Measurements from ENCODE around the gene GBA2.

GBA2 gene

DNA sequence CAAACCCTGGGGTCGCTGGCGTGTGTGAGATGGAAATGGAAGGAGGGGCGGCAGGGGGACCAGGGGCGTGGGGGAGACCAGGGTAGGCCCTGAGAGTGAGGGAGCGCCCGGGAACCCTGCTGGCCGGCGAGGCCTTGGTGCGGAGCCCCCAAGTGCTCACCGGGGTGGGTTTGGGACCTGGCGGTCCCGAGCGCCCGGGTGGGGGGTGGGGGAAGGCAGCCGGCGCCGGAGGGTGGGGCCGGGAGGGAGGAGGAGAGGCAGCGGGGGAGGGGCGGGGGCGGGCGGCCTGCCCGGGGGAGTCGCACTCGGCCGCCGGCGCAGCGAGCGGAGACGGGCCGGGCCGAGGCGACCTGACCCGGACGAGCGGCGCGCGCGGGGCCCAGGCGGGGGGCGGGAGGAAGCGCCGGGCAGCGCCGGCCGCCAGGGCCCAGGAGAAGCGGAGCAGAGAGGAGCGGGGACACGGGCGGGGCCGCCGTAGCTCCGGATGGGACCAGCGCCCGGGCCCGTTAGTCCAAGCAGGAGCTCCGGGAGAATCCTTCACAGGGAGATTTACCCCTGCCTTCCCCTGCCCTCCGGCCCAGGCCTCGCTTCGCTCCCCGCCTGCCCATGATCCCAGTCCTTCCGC is 42.4 kb upstream of the GBA2 start, which contains the start of gene NPR2:
Gene NPR2 (plus strand): TSS at position 295 of the 625 bp plus-strand sequence. CDS start 818 bp downstream, outside the sequence.
- TF ChIP-seq, protein P1, sequence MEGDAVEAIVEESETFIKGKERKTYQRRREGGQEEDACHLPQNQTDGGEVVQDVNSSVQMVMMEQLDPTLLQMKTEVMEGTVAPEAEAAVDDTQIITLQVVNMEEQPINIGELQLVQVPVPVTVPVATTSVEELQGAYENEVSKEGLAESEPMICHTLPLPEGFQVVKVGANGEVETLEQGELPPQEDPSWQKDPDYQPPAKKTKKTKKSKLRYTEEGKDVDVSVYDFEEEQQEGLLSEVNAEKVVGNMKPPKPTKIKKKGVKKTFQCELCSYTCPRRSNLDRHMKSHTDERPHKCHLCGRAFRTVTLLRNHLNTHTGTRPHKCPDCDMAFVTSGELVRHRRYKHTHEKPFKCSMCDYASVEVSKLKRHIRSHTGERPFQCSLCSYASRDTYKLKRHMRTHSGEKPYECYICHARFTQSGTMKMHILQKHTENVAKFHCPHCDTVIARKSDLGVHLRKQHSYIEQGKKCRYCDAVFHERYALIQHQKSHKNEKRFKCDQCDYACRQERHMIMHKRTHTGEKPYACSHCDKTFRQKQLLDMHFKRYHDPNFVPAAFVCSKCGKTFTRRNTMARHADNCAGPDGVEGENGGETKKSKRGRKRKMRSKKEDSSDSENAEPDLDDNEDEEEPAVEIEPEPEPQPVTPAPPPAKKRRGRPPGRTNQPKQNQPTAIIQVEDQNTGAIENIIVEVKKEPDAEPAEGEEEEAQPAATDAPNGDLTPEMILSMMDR (IDR thresholded peaks at IDR 0.05; ENCODE audit: low read depth, low read length) = no peak
- H3K4me3 ChIP-seq (ENCODE audit: low read depth, low read length) = peak within 1 kb of the TSS; percentile 58

GRCh38 chr9:35790385-35791296 is 41.6 kb upstream of the GBA2 start:
- TF ChIP-seq, protein P1 (IDR thresholded peaks at IDR 0.05; ENCODE audit: low read depth, low read length) = peak; percentile 79
- H3K4me3 ChIP-seq (ENCODE audit: low read depth, low read length) = no peak overlapping the region

- TF ChIP-seq, protein P1 (IDR thresholded peaks at IDR 0.05; ENCODE audit: low read depth, low read length) = no peak
- no peak overlapping the region for H3K4me3 ChIP-seq (ENCODE audit: low read depth, low read length)
Measured at GRCh38 chr9:35790025-35790384, 41.0 kb upstream of the GBA2 start.

- TF ChIP-seq, protein P1 (IDR thresholded peaks at IDR 0.05; ENCODE audit: low read depth, low read length) = no peak
- H3K4me3 ChIP-seq (ENCODE audit: low read depth, low read length) = no peak overlapping the region
Measured at GRCh38 chr9:35789541-35789940, 40.5 kb upstream of the GBA2 start.

- TF ChIP-seq, protein P1 (IDR thresholded peaks at IDR 0.05; ENCODE audit: low read depth, low read length) = no peak
Measured at GRCh38 chr9:35783418-35783817, 34.4 kb upstream of the GBA2 start.

GRCh38 chr9:35781066-35781465 is 32.0 kb upstream of the GBA2 start:
- TF ChIP-seq, protein P1 (IDR thresholded peaks at IDR 0.05; ENCODE audit: low read depth, low read length) = no peak
- H3K4me3 ChIP-seq (ENCODE audit: low read depth, low read length) = no peak overlapping the region

More at GRCh38 chr9:35783418-35783817, 34.4 kb upstream of the GBA2 start:
- no peak overlapping the region for H3K4me3 ChIP-seq (ENCODE audit: low read depth, low read length)

GRCh38 chr9:35778496-35778895 is 29.5 kb upstream of the GBA2 start:
- H3K4me3 ChIP-seq (ENCODE audit: low read depth, low read length) = no peak overlapping the region
- TF ChIP-seq, protein P1 (IDR thresholded peaks at IDR 0.05; ENCODE audit: low read depth, low read length) = no peak
